Measurements from ENCODE around the gene BCAS1. TPM values are rescaled to one million over a fixed set of nuclear protein-coding genes. Genes with fewer than 3 reads are reported as not detected.

BCAS1 gene
- total RNA-seq, 1 donor from 2014 or later: 0.04 TPM

GRCh38 chr20:54102543-54102942 is 32.1 kb upstream of the BCAS1 start:
- Histone ChIP-seq H3K27me3 (ENCODE audit: control insufficient read depth, insufficient read depth, low read length) (no peaks in the 10 kb centered on the region), H3K4me3 (ENCODE audit: low read depth, low read length) (no peak overlapping the region), H3K36me3 (ENCODE audit: control insufficient read depth, insufficient read depth, low read length) (no peaks in the 10 kb centered on the region)
- no peak for TF ChIP-seq CTCF (IDR thresholded peaks at IDR 0.05; ENCODE audit: insufficient read depth, low read length, poor library complexity, severe bottlenecking)
- no peak for DNase-seq (ENCODE audit: low read depth)

GRCh38 chr20:54100563-54100962 is 30.2 kb upstream of the BCAS1 start:
- H3K36me3 ChIP-seq (ENCODE audit: control insufficient read depth, insufficient read depth, low read length): no peaks in the 10 kb centered on the region

GRCh38 chr20:54099894-54100293 is 29.5 kb upstream of the BCAS1 start:
- Histone ChIP-seq H3K36me3 (ENCODE audit: control insufficient read depth, insufficient read depth, low read length) (no peaks in the 10 kb centered on the region), H3K27me3 (ENCODE audit: control insufficient read depth, insufficient read depth, low read length) (no peaks in the 10 kb centered on the region), H3K4me3 (ENCODE audit: low read depth, low read length) (no peak overlapping the region)
- no peak for TF ChIP-seq CTCF (IDR thresholded peaks at IDR 0.05; ENCODE audit: insufficient read depth, low read length, poor library complexity, severe bottlenecking)
- no peak for DNase-seq (ENCODE audit: low read depth)

More at GRCh38 chr20:54100563-54100962, 30.2 kb upstream of the BCAS1 start:
- TF ChIP-seq CTCF (IDR thresholded peaks at IDR 0.05; ENCODE audit: insufficient read depth, low read length, poor library complexity, severe bottlenecking): no peak
- Histone ChIP-seq H3K27me3 (ENCODE audit: control insufficient read depth, insufficient read depth, low read length) (no peaks in the 10 kb centered on the region), H3K4me3 (ENCODE audit: low read depth, low read length) (no peak overlapping the region)
- DNase-seq (ENCODE audit: low read depth): no peak

GRCh38 chr20:54098047-54098446 is 27.7 kb upstream of the BCAS1 start:
- no peak for TF ChIP-seq CTCF (IDR thresholded peaks at IDR 0.05; ENCODE audit: insufficient read depth, low read length, poor library complexity, severe bottlenecking)
- no peaks in the 10 kb centered on the region for H3K36me3 ChIP-seq (ENCODE audit: control insufficient read depth, insufficient read depth, low read length)
- H3K27me3 ChIP-seq (ENCODE audit: control insufficient read depth, insufficient read depth, low read length): no peaks in the 10 kb centered on the region
- H3K4me3 ChIP-seq (ENCODE audit: low read depth, low read length): no peak overlapping the region
- no peak for DNase-seq (ENCODE audit: low read depth)

GRCh38 chr20:54097236-54097529 is 26.8 kb upstream of the BCAS1 start:
- Histone ChIP-seq H3K36me3 (ENCODE audit: control insufficient read depth, insufficient read depth, low read length) (no peaks in the 10 kb centered on the region), H3K27me3 (ENCODE audit: control insufficient read depth, insufficient read depth, low read length) (no peaks in the 10 kb centered on the region), H3K4me3 (ENCODE audit: low read depth, low read length) (no peak overlapping the region)
- no peak for TF ChIP-seq CTCF (IDR thresholded peaks at IDR 0.05; ENCODE audit: insufficient read depth, low read length, poor library complexity, severe bottlenecking)
- DNase-seq (ENCODE audit: low read depth): no peak

GRCh38 chr20:54095824-54096223 is 25.4 kb upstream of the BCAS1 start:
- no peak overlapping the region for H3K4me3 ChIP-seq (ENCODE audit: low read depth, low read length)
- DNase-seq (ENCODE audit: low read depth): no peak
- TF ChIP-seq CTCF (IDR thresholded peaks at IDR 0.05; ENCODE audit: insufficient read depth, low read length, poor library complexity, severe bottlenecking): no peak

More at GRCh38 chr20:54095824-54096223, 25.4 kb upstream of the BCAS1 start:
- no peaks in the 10 kb centered on the region for H3K36me3 ChIP-seq (ENCODE audit: control insufficient read depth, insufficient read depth, low read length)
- H3K27me3 ChIP-seq (ENCODE audit: control insufficient read depth, insufficient read depth, low read length): no peaks in the 10 kb centered on the region

Measured in kidney epithelial cell (primary cell).